ENCODE measurements around the gene MIPOL1. TPM values are rescaled to one million over a fixed set of nuclear protein-coding genes. Genes with fewer than 3 reads are reported as not detected.
A peak's percentile ranks its signal among the peaks of the same experiment; 100 is the strongest.
"Not testable (repeated sequence)": the region's sequence is repeated elsewhere in the genome, so short reads cannot be mapped to it uniquely, and the experiment has no call there.

The MIPOL1 gene
- 10 to 100 TPM; 10.6 to 13.2 (median 11.6) TPM for total RNA-seq
- polyA plus RNA-seq, result 3.9 TPM
- long read RNA-seq, donor 1, full-length matches to known transcripts, result 3 of 12 reads
- long read RNA-seq, donor 1, partial matches to known transcripts, result 0 of 12 reads
- long read RNA-seq, donor 1, other reads (novel, unspliced or antisense), result 9 of 12 reads
- long read RNA-seq, donor 2, partial matches to known transcripts, result 0 of 5 reads
- long read RNA-seq, donor 2, other reads (novel, unspliced or antisense), result 5 of 5 reads
- long read RNA-seq, donor 3, full-length matches to known transcripts, result 1 of 33 reads
- long read RNA-seq, donor 3, partial matches to known transcripts, result 1 of 33 reads
- long read RNA-seq, donor 3, other reads (novel, unspliced or antisense), result 31 of 33 reads
- long read RNA-seq, donor 4, full-length matches to known transcripts, result 1 of 3 reads
- long read RNA-seq, donor 4, partial matches to known transcripts, result 1 of 3 reads
- long read RNA-seq, donor 4, other reads (novel, unspliced or antisense), result 1 of 3 reads

GRCh38 chr14:37197421-37198272 lies at the start of gene MIPOL1:
TSS of gene MIPOL1 (plus strand) at chr14:37197937. CDS start at chr14:37247889, 49,952 bp downstream.
- Histone ChIP-seq H3K4me3 (ENCODE audit: low read length) (peak within 1 kb of the TSS; percentile 61), H3K27ac (ENCODE audit: low read length) (peak within 1 kb of the TSS; percentile 90), H3K4me1 (ENCODE audit: control insufficient read depth, insufficient read depth, low read length) (no peaks in the 10 kb centered on the region), H3K27me3 (ENCODE audit: control insufficient read depth, insufficient read depth) (no peaks in the 10 kb centered on the region), H3K9me3 (ENCODE audit: control insufficient read depth, low read length) (no peaks in the 10 kb centered on the region)
- DNase-seq (peak; percentile 90 to 95 (median 95)), ATAC-seq (peak; percentile 100)
- WGBS, result 1% methylated on average over 70 of the region's 70 CpGs
- intact Hi-C loops (cut with DNase I), result no loop called here

GRCh38 chr14:37150414-37150813 lies 47.3 kb upstream of the MIPOL1 start:
- intact Hi-C loops (cut with DNase I), result no loop called here
- DNase-seq (no peak), ATAC-seq (no peak)
- H3K27me3 ChIP-seq (ENCODE audit: control insufficient read depth, insufficient read depth), result no peaks in the 10 kb centered on the region
- H3K4me1 ChIP-seq (ENCODE audit: control insufficient read depth, insufficient read depth, low read length), result no peaks in the 10 kb centered on the region
- under 1% methylated on average over 3 of the region's 3 CpGs for WGBS
- H3K27ac ChIP-seq (ENCODE audit: low read length), result no peak overlapping the region
- no peaks in the 10 kb centered on the region for H3K9me3 ChIP-seq (ENCODE audit: control insufficient read depth, low read length)
- H3K4me3 ChIP-seq (ENCODE audit: low read length), result no peak overlapping the region

- Histone ChIP-seq H3K27ac (ENCODE audit: low read length) (no peak overlapping the region), H3K4me1 (ENCODE audit: control insufficient read depth, insufficient read depth, low read length) (no peaks in the 10 kb centered on the region), H3K9me3 (ENCODE audit: control insufficient read depth, low read length) (no peaks in the 10 kb centered on the region), H3K4me3 (ENCODE audit: low read length) (no peak overlapping the region), H3K27me3 (ENCODE audit: control insufficient read depth, insufficient read depth) (no peaks in the 10 kb centered on the region)
- intact Hi-C loops (cut with DNase I), result no loop called here
- 39% methylated on average over 1 of the region's 1 CpG for WGBS
- DNase-seq (no peak), ATAC-seq (no peak)
Measured at GRCh38 chr14:37153005-37153404, 44.7 kb upstream of the MIPOL1 start.

- no peak for DNase-seq
- H3K4me3 ChIP-seq (ENCODE audit: low read length), result no peak overlapping the region
- no peaks in the 10 kb centered on the region for H3K27me3 ChIP-seq (ENCODE audit: control insufficient read depth, insufficient read depth)
- no peaks in the 10 kb centered on the region for H3K4me1 ChIP-seq (ENCODE audit: control insufficient read depth, insufficient read depth, low read length)
- H3K27ac ChIP-seq (ENCODE audit: low read length), result no peak overlapping the region
- 77% methylated on average over 5 of the region's 5 CpGs for WGBS
- no peaks in the 10 kb centered on the region for H3K9me3 ChIP-seq (ENCODE audit: control insufficient read depth, low read length)
- intact Hi-C loops (cut with DNase I), result no loop called here
- ATAC-seq, result no peak
Measured at GRCh38 chr14:37153483-37153882, 44.3 kb upstream of the MIPOL1 start.

GRCh38 chr14:37157987-37158386 lies 39.8 kb upstream of the MIPOL1 start:
- 84% methylated on average over 2 of the region's 2 CpGs for WGBS
- DNase-seq (no peak), ATAC-seq (no peak)
- no peaks in the 10 kb centered on the region for H3K9me3 ChIP-seq (ENCODE audit: control insufficient read depth, low read length)
- H3K27me3 ChIP-seq (ENCODE audit: control insufficient read depth, insufficient read depth), result no peaks in the 10 kb centered on the region
- H3K4me3 ChIP-seq (ENCODE audit: low read length), result no peak overlapping the region
- no peak overlapping the region for H3K27ac ChIP-seq (ENCODE audit: low read length)
- intact Hi-C loops (cut with DNase I), result no loop called here
- no peaks in the 10 kb centered on the region for H3K4me1 ChIP-seq (ENCODE audit: control insufficient read depth, insufficient read depth, low read length)

GRCh38 chr14:37162307-37162706 lies 35.4 kb upstream of the MIPOL1 start:
- WGBS, result no CpG with 5 or more reads among the region's 2 CpGs
- intact Hi-C loops (cut with DNase I); H3K27ac ChIP-seq (ENCODE audit: low read length); H3K9me3 ChIP-seq (ENCODE audit: control insufficient read depth, low read length); H3K27me3 ChIP-seq (ENCODE audit: control insufficient read depth, insufficient read depth); H3K4me1 ChIP-seq (ENCODE audit: control insufficient read depth, insufficient read depth, low read length); DNase-seq; H3K4me3 ChIP-seq (ENCODE audit: low read length); ATAC-seq: not testable (repeated sequence)

GRCh38 chr14:37165794-37166193 lies 31.9 kb upstream of the MIPOL1 start:
- Histone ChIP-seq H3K9me3 (ENCODE audit: control insufficient read depth, low read length) (no peaks in the 10 kb centered on the region), H3K4me3 (ENCODE audit: low read length) (no peak overlapping the region), H3K27ac (ENCODE audit: low read length) (no peak overlapping the region), H3K27me3 (ENCODE audit: control insufficient read depth, insufficient read depth) (no peaks in the 10 kb centered on the region), H3K4me1 (ENCODE audit: control insufficient read depth, insufficient read depth, low read length) (no peaks in the 10 kb centered on the region)
- WGBS, result 77% methylated on average over 3 of the region's 3 CpGs
- no peak for DNase-seq
- intact Hi-C loops (cut with DNase I), result no loop called here
- ATAC-seq, result no peak

GRCh38 chr14:37167151-37168047 lies 30.3 kb upstream of the MIPOL1 start:
- DNase-seq, result no peak
- Histone ChIP-seq H3K4me3 (ENCODE audit: low read length) (no peak overlapping the region), H3K27me3 (ENCODE audit: control insufficient read depth, insufficient read depth) (no peaks in the 10 kb centered on the region), H3K27ac (ENCODE audit: low read length) (no peak overlapping the region), H3K9me3 (ENCODE audit: control insufficient read depth, low read length) (no peaks in the 10 kb centered on the region), H3K4me1 (ENCODE audit: control insufficient read depth, insufficient read depth, low read length) (no peaks in the 10 kb centered on the region)
- WGBS, result 77% methylated on average over 10 of the region's 10 CpGs
- intact Hi-C loops (cut with DNase I), result no loop called here
- no peak for ATAC-seq

GRCh38 chr14:37168721-37169120 lies 29.0 kb upstream of the MIPOL1 start:
- H3K27me3 ChIP-seq (ENCODE audit: control insufficient read depth, insufficient read depth), result no peaks in the 10 kb centered on the region
- no peak overlapping the region for H3K4me3 ChIP-seq (ENCODE audit: low read length)
- no peaks in the 10 kb centered on the region for H3K9me3 ChIP-seq (ENCODE audit: control insufficient read depth, low read length)
- no peak for ATAC-seq
- DNase-seq, result no peak
- no peaks in the 10 kb centered on the region for H3K4me1 ChIP-seq (ENCODE audit: control insufficient read depth, insufficient read depth, low read length)
- no peak overlapping the region for H3K27ac ChIP-seq (ENCODE audit: low read length)
- WGBS, result 53% methylated on average over 4 of the region's 4 CpGs
- intact Hi-C loops (cut with DNase I), result no loop called here

- DNase-seq, result no peak
- Histone ChIP-seq H3K4me1 (ENCODE audit: control insufficient read depth, insufficient read depth, low read length) (no peaks in the 10 kb centered on the region), H3K27ac (ENCODE audit: low read length) (no peak overlapping the region), H3K27me3 (ENCODE audit: control insufficient read depth, insufficient read depth) (no peaks in the 10 kb centered on the region), H3K4me3 (ENCODE audit: low read length) (no peak overlapping the region), H3K9me3 (ENCODE audit: control insufficient read depth, low read length) (no peaks in the 10 kb centered on the region)
- no peak for ATAC-seq
- WGBS, result 92% methylated on average over 8 of the region's 8 CpGs
- intact Hi-C loops (cut with DNase I), result no loop called here
Measured at GRCh38 chr14:37170237-37170636, 27.5 kb upstream of the MIPOL1 start.

Measured in right cardiac atrium (tissue), 5 donors.